GM11168 (cell line): ENCODE results near the gene LRP8.

Source experiments
- in situ Hi-C: fragments of 300-500 bp; cut with MboI; formaldehyde crosslinking; loops from one replicate; pipeline ENCODE4 v1.12.0; 2022; ENCODE audit warnings: low sequenced_read_pairs; ENCODE audit not compliant: unreplicated experiment

LRP8 gene

GRCh38 chr1:53270873-53271272 is 57.0 kb downstream of the LRP8 start:
- in situ Hi-C loops = no loop called here

GRCh38 chr1:53270107-53270506 is 57.8 kb downstream of the LRP8 start:
- in situ Hi-C loops = no loop called here

- in situ Hi-C loops = no loop called here
These were observed 60.1 kb downstream of the LRP8 start for GRCh38 chr1:53267761-53268160.

- in situ Hi-C loops = no loop called here
These were observed 61.8 kb downstream of the LRP8 start for GRCh38 chr1:53266038-53266437.

- in situ Hi-C loops = no loop called here
These were observed 62.3 kb downstream of the LRP8 start for GRCh38 chr1:53265581-53265980.

GRCh38 chr1:53264048-53264447 is 63.8 kb downstream of the LRP8 start:
- in situ Hi-C loops = no loop called here

GRCh38 chr1:53262000-53262399 is 65.9 kb downstream of the LRP8 start:
- in situ Hi-C loops = no loop called here

GRCh38 chr1:53260631-53261247 is 67.1 kb downstream of the LRP8 start:
- in situ Hi-C loops = no loop called here

- in situ Hi-C loops = no loop called here
These were observed 67.9 kb downstream of the LRP8 start for GRCh38 chr1:53259932-53260331.

GRCh38 chr1:53258216-53258615 is 69.7 kb downstream of the LRP8 start:
- in situ Hi-C loops = no loop called here

- in situ Hi-C loops = no loop called here
These were observed 70.3 kb downstream of the LRP8 start for GRCh38 chr1:53257454-53258081.

- in situ Hi-C loops = no loop called here
These were observed 71.1 kb downstream of the LRP8 start for GRCh38 chr1:53256511-53257453.

- in situ Hi-C loops = no loop called here
These were observed 72.8 kb downstream of the LRP8 start for GRCh38 chr1:53255031-53255430.

GRCh38 chr1:53254011-53254640 is 73.7 kb downstream of the LRP8 start:
- in situ Hi-C loops = no loop called here

- in situ Hi-C loops = no loop called here
These were observed 77.5 kb downstream of the LRP8 start for GRCh38 chr1:53250325-53250724.

GRCh38 chr1:53249706-53250105 is 78.2 kb downstream of the LRP8 start:
- in situ Hi-C loops = loop anchor here (25.0 kb wide), 1 partner anchor 837 kb away; the partner anchor contains the start of genes ORC1 and PRPF38A

- in situ Hi-C loops = loop anchor here (25.0 kb wide), 1 partner anchor 834 kb away; the partner anchor contains the start of genes ORC1 and PRPF38A
These were observed 81.4 kb downstream of the LRP8 start for GRCh38 chr1:53246261-53247134.

- in situ Hi-C loops = loop anchor here (25.0 kb wide), 1 partner anchor 832 kb away; the partner anchor contains the start of genes ORC1 and PRPF38A
These were observed 83.7 kb downstream of the LRP8 start for GRCh38 chr1:53244141-53244540.

GRCh38 chr1:53242381-53242780 is 85.5 kb downstream of the LRP8 start:
- in situ Hi-C loops = loop anchor here (25.0 kb wide), 1 partner anchor 830 kb away; the partner anchor contains the start of genes ORC1 and PRPF38A
